Measurements from ENCODE around the gene C20orf144. TPM values are rescaled to one million over a fixed set of nuclear protein-coding genes. Genes with fewer than 3 reads are reported as not detected.

Gene C20orf144
- total and polyA plus RNA-seq, 9 of the 15 experiments (the other 6 are each of a cell fraction or from before 2014, with no cell fraction given) = 0.04 to 0.23 (median 0.11) TPM; not detected in 2

- H3K27ac ChIP-seq (ENCODE audit: extremely low read depth, low read depth, low read length) = no peak overlapping the region
- peaks cover 55% of the 10 kb centered on the region; the same call in 2 of the 3 replicates for H3K36me3 ChIP-seq (ENCODE audit: control insufficient read depth, insufficient read depth, low read length)
- no peaks in the 10 kb centered on the region for H3K9me3 ChIP-seq (replicated peaks; ENCODE audit: control insufficient read depth, insufficient read depth, low read depth, low read length)
- ATAC-seq = no peak
- H3K79me2 ChIP-seq (ENCODE audit: control insufficient read depth, insufficient read depth, low read length) = peaks cover 18% of the 10 kb centered on the region
- no TSS peak for BruUV-seq (replicated peaks)
- H3K9me1 ChIP-seq (ENCODE audit: control insufficient read depth, insufficient read depth, low read length) = no peaks in the 10 kb centered on the region
- 97% methylated on average over 8 of the region's 8 CpGs for WGBS (ENCODE audit: insufficient coverage, low coverage, missing lambda C conversion rate)
- H3K27me3 ChIP-seq (ENCODE audit: control insufficient read depth in 2 of 2, insufficient read depth in 2 of 2, low read length in 2 of 2) = no peaks in the 10 kb centered on the region
- H3K9ac ChIP-seq (ENCODE audit: insufficient read depth in 1 of 2, low read depth in 2 of 2, low read length in 2 of 2) = 0 out of 4 replicates have a peak overlapping the region, but pooled peaks of 1 of the 2 experiments have one; percentile 18
- POLR2A ChIA-PET = no interaction called here
- CTCF ChIA-PET (ENCODE audit: low intra/inter-chr PET ratio) = no interaction called here
- H4K20me1 ChIP-seq (replicated peaks; ENCODE audit: control insufficient read depth, insufficient read depth, low read length) = peaks cover 19% of the 10 kb centered on the region; the same call in 1 of the 2 replicates
- H3K4me2 ChIP-seq (ENCODE audit: insufficient read depth, low read length) = no peak overlapping the region
- intact Hi-C loops (cut with micrococcal nuclease) = no loop called here
- H3K4me3 ChIP-seq = no peak overlapping the region
- peaks cover 9 to 48% of the 10 kb centered on the region in 2 experiments; a peak in 3 of 5 replicates for H3K4me1 ChIP-seq (replicated peaks in 1 of 2; ENCODE audit: control insufficient read depth in 2 of 2, insufficient read depth in 2 of 2, low read length in 2 of 2)
- DNase-seq (ENCODE audit: extremely low read depth in 1 of 4, low spot score in 3 of 4) = no peak
- H2AFZ ChIP-seq (ENCODE audit: low read depth, low read length) = no peak overlapping the region
- in situ Hi-C loops (cut with MboI) = loop anchor here (10.0 kb wide), 1 partner anchor 244 kb away; no protein-coding TSS in a partner anchor
- TF ChIP-seq ZNF696 (CRISPR knock-in tag; conservative IDR thresholded peaks at IDR 0.05) (no peak), LARP7 (IDR thresholded peaks at IDR 0.05) (no peak)
- FAIRE-seq = no peak
These were observed 3.6 kb upstream of the C20orf144 start for GRCh38 chr20:33658510-33658909.

- FAIRE-seq (no peak), ATAC-seq (no peak), DNase-seq (ENCODE audit: extremely low read depth in 1 of 4, low spot score in 3 of 4) (no peak)
- WGBS (ENCODE audit: insufficient coverage, low coverage, missing lambda C conversion rate) = 94% methylated on average over 3 of the region's 4 CpGs
- intact Hi-C loops (cut with micrococcal nuclease) (no loop called here), in situ Hi-C loops (cut with MboI) (loop anchor here (10.0 kb wide), 1 partner anchor 244 kb away; no protein-coding TSS in a partner anchor)
- POLR2A ChIA-PET = no interaction called here
- H3K79me2 ChIP-seq (ENCODE audit: control insufficient read depth, insufficient read depth, low read length) = peaks cover 18% of the 10 kb centered on the region
- BruUV-seq (replicated peaks) = no TSS peak
- H3K27me3 ChIP-seq (ENCODE audit: control insufficient read depth in 2 of 2, insufficient read depth in 2 of 2, low read length in 2 of 2) = no peaks in the 10 kb centered on the region
- H3K9me1 ChIP-seq (ENCODE audit: control insufficient read depth, insufficient read depth, low read length) = no peaks in the 10 kb centered on the region
- H3K4me3 ChIP-seq = no peak overlapping the region
- peaks cover 55% of the 10 kb centered on the region; the same call in 2 of the 3 replicates for H3K36me3 ChIP-seq (ENCODE audit: control insufficient read depth, insufficient read depth, low read length)
- H3K9me3 ChIP-seq (replicated peaks; ENCODE audit: control insufficient read depth, insufficient read depth, low read depth, low read length) = no peaks in the 10 kb centered on the region
- peaks cover 15% of the 10 kb centered on the region; the same call in 1 of the 2 replicates for H4K20me1 ChIP-seq (replicated peaks; ENCODE audit: control insufficient read depth, insufficient read depth, low read length)
- H3K4me1 ChIP-seq (replicated peaks in 1 of 2; ENCODE audit: control insufficient read depth in 2 of 2, insufficient read depth in 2 of 2, low read length in 2 of 2) = peaks cover 10 to 51% of the 10 kb centered on the region in 2 experiments; a peak in 4 of 5 replicates
- no peak overlapping the region for H2AFZ ChIP-seq (ENCODE audit: low read depth, low read length)
- H3K4me2 ChIP-seq (ENCODE audit: insufficient read depth, low read length) = no peak overlapping the region
- H3K27ac ChIP-seq (ENCODE audit: extremely low read depth, low read depth, low read length) = no peak overlapping the region
- CTCF ChIA-PET (ENCODE audit: low intra/inter-chr PET ratio) = no interaction called here
- 0 out of 4 replicates have a peak overlapping the region, but pooled peaks of 1 of the 2 experiments have one; percentile 7 for H3K9ac ChIP-seq (ENCODE audit: insufficient read depth in 1 of 2, low read depth in 2 of 2, low read length in 2 of 2)
- TF ChIP-seq RBFOX2 (IDR thresholded peaks at IDR 0.05; ENCODE audit: low read depth, low read length) = 0 out of 2 replicates have a peak, but pooled peaks have one; percentile 21
- no peak for TF ChIP-seq ATF3 (IDR thresholded peaks at IDR 0.05)
- no peak for TF ChIP-seq ATF3 (CRISPR knock-in tag; conservative IDR thresholded peaks at IDR 0.05)
- TF ChIP-seq MLLT1 (IDR thresholded peaks at IDR 0.05) = no peak
- no peak for TF ChIP-seq ELK1 (CRISPR knock-in tag; IDR thresholded peaks at IDR 0.05)
- TF ChIP-seq ZNF408 (CRISPR knock-in tag; IDR thresholded peaks at IDR 0.05; ENCODE audit: low read depth) = no peak
- TF ChIP-seq SFPQ (IDR thresholded peaks at IDR 0.05; ENCODE audit: low read depth, low read length) = no peak
These were observed 3.2 kb upstream of the C20orf144 start for GRCh38 chr20:33658929-33659328.

Measured in K562 (cell line).